ENCODE measurements around the gene C10orf120.
A peak's percentile ranks its signal among the peaks of the same experiment; 100 is the strongest.

Gene C10orf120

GRCh38 chr10:122648599-122649428 lies 50.8 kb downstream of the C10orf120 start:
- no peaks in the 10 kb centered on the region for H3K9me3 Mint-ChIP-seq
- H3K27me3 Mint-ChIP-seq (ENCODE audit: low read depth): peaks cover 7% of the 10 kb centered on the region
- no peaks in the 10 kb centered on the region for H3K36me3 Mint-ChIP-seq (ENCODE audit: low read depth)
- H3K4me3 Mint-ChIP-seq: no peak overlapping the region
- H3K27ac Mint-ChIP-seq: no peak overlapping the region
- no peaks in the 10 kb centered on the region for H3K4me1 Mint-ChIP-seq (ENCODE audit: low read depth)
- peak; percentile 5 for DNase-seq (ENCODE audit: low spot score)
